K562 (cell line): Measurements from ENCODE around the gene GAB1. TPM values are rescaled to one million over a fixed set of nuclear protein-coding genes. Genes with fewer than 3 reads are reported as not detected.

ENCODE experiments used
- ATAC-seq: fragments of 200-7000 bp; cut with Tn5 transposase; 3 replicates; pipeline ENCODE4 v1.9.1; 2020; ENCODE audit warnings: moderate library complexity
- BruUV-seq: library from RNA; stranded (reverse); fragments of 400-500 nt; replicated peaks from 2 replicates; lab custom pipeline; 2021; lab: Mats Ljungman, UMichigan
- CTCF ChIA-PET: fragments of 300-600 bp; formaldehyde crosslinking; extraction: SDS; loops from one replicate; lab custom pipeline; 2021; ENCODE audit warnings: low intra/inter-chr PET ratio; lab: Yijun Ruan, JAX
- POLR2A ChIA-PET: fragments of 300-600, 350-650 bp; sonication (Branson Sonifier 250); formaldehyde crosslinking; extraction: SDS; loops from one replicate; lab custom pipeline; 2021; ENCODE audit warnings: antibody characterized with exemption, inconsistent platforms; lab: Yijun Ruan, JAX
- DNase-seq, 4 experiments: peaks; one replicate each; pipeline versions ENCODE4 v3.0.0 to v3.0.0-alpha.2; 2011 to 2018; ENCODE audit warnings: low spot score in 3 of 4, mixed read lengths in 3 of 4; ENCODE audit errors: extremely low read depth in 1 of 4
- FAIRE-seq: peaks from 2 replicates; lab custom pipeline; 2011; peaks lifted over from hg19 to GRCh38; lab: Jason Lieb, UNC
- H2AFZ ChIP-seq: 2 replicates; pipeline ENCODE4 v1.6.0; 2011; ENCODE audit warnings: low read depth, low read length, control low read depth, inconsistent platforms
- H3K27ac ChIP-seq: fragments of 200-600 bp; 3 replicates; pipeline ENCODE4 v1.8.0; 2011; ENCODE audit warnings: low read depth, mild to moderate bottlenecking, control low read depth, inconsistent platforms, low read length, moderate library complexity, mixed read lengths; ENCODE audit errors: extremely low read depth
- H3K27me3 ChIP-seq, 2 experiments: fragments of 300-600 bp in 1 of 2; 2 replicates in 1 of 2; 3 replicates in 1 of 2; pipeline versions ENCODE4 v1.6.0 to v1.8.0; 2011; ENCODE audit warnings: inconsistent platforms in 2 of 2, low read length in 2 of 2, mild to moderate bottlenecking in 1 of 2, mixed read lengths in 1 of 2, moderate library complexity in 1 of 2; ENCODE audit not compliant: control insufficient read depth in 2 of 2, insufficient read depth in 2 of 2
- H3K36me3 ChIP-seq: fragments of 300-600 bp; 3 replicates; pipeline ENCODE4 v1.8.0; 2011; ENCODE audit warnings: mild to moderate bottlenecking, low read length, inconsistent platforms; ENCODE audit not compliant: control insufficient read depth, insufficient read depth
- H3K4me1 ChIP-seq, 2 experiments: fragments of 200-600 bp in 1 of 2; replicated peaks in 1 of 2; 2 replicates in 1 of 2; 3 replicates in 1 of 2; pipeline versions ENCODE4 v1.5.1 to v1.8.0; 2011; ENCODE audit warnings: inconsistent platforms in 2 of 2, low read length in 2 of 2, mild to moderate bottlenecking in 1 of 2, mixed read lengths in 1 of 2, moderate library complexity in 1 of 2; ENCODE audit not compliant: control insufficient read depth in 2 of 2, insufficient read depth in 2 of 2
- H3K4me2 ChIP-seq: 2 replicates; pipeline ENCODE4 v1.6.1; 2011; ENCODE audit warnings: low read length, control low read depth, inconsistent platforms, mixed read lengths; ENCODE audit not compliant: insufficient read depth
- H3K4me3 ChIP-seq: fragments of 200-600 bp; sonication (generic), shearing (Covaris generic); 2 replicates; pipeline ENCODE4 v1.5.1; 2016; ENCODE audit warnings: control low read depth, inconsistent platforms
- H3K79me2 ChIP-seq: fragments of 200-600 bp; 3 replicates; pipeline ENCODE4 v1.8.0; 2011; ENCODE audit warnings: low read length, inconsistent platforms; ENCODE audit not compliant: control insufficient read depth, insufficient read depth
- H3K9ac ChIP-seq, 2 experiments: 2 replicates each; pipeline versions ENCODE4 v1.6.0 to v1.6.1; 2011; ENCODE audit warnings: low read depth in 2 of 2, low read length in 2 of 2, control low read depth in 1 of 2, inconsistent platforms in 1 of 2, mild to moderate bottlenecking in 1 of 2, mixed read lengths in 1 of 2; ENCODE audit not compliant: insufficient read depth in 1 of 2
- H3K9me1 ChIP-seq: one replicate; pipeline ENCODE4 v1.6.0; 2011; ENCODE audit warnings: inconsistent platforms, mild to moderate bottlenecking, low read length, moderate library complexity; ENCODE audit not compliant: control insufficient read depth, insufficient read depth
- H3K9me3 ChIP-seq: replicated peaks from 2 replicates; pipeline ENCODE4 v1.5.1; 2011; ENCODE audit warnings: low read depth, low read length, inconsistent platforms; ENCODE audit not compliant: control insufficient read depth, insufficient read depth
- H4K20me1 ChIP-seq: replicated peaks from 2 replicates; pipeline ENCODE4 v1.6.1; 2011; ENCODE audit warnings: low read length, inconsistent platforms, mixed read lengths; ENCODE audit not compliant: control insufficient read depth, insufficient read depth
- CEBPG ChIP-seq, 3 experiments: fragments of 200-800 bp in 1 of 3; sonication (Bioruptor generic) in 1 of 3; sonication (generic) in 1 of 3; formaldehyde crosslinking in 1 of 3; IDR thresholded peaks in 2 of 3; conservative IDR thresholded peaks in 1 of 3; 2 replicates each; pipeline versions ENCODE4 v1.6.1 to v1.8.0; 2016 to 2022; ENCODE audit warnings: missing compliant biosample characterization in 2 of 3, missing genetic modification characterization in 2 of 3, mild to moderate bottlenecking in 1 of 3, missing genetic modification reagents in 1 of 3
- ZNF655 ChIP-seq: fragments of 250-450 bp; sonication (Bioruptor Pico); IDR thresholded peaks from 2 replicates; pipeline ENCODE4 v1.5.0; 2021
- WGBS: fragments of 100-300 bp; shearing (Covaris generic); methylation state at CpG from one replicate; pipeline ENCODE4 v1.1.6; 2016; ENCODE audit warnings: low coverage, mixed read lengths; ENCODE audit not compliant: insufficient coverage; ENCODE audit errors: missing lambda C conversion rate; 5-methylcytosine and 5-hydroxymethylcytosine counted together
- in situ Hi-C: fragments of 300-500 bp; cut with MboI; formaldehyde crosslinking; loops from 4 replicates; pipeline ENCODE4 v1.15.0; 2018; ENCODE audit warnings: inconsistent platforms, mixed read lengths
- intact Hi-C: fragments of 100-400 bp; cut with micrococcal nuclease; formaldehyde crosslinking; loops from 2 replicates; pipeline ENCODE4 v1.14.2; 2022
- polyA plus RNA-seq, 8 experiments: library from polyadenylated mRNA; depleted of rRNA in 4 of 8; stranded (reverse) in 5 of 8; unstranded in 3 of 8; fragments of >200 nt; fragmentation: Nextera tagmentation in 2 of 8; fragmentation: Illumina TruSeq in 1 of 8; extraction: Ambion mirVana in 2 of 8; extraction: Trizol in 1 of 8; gene quantifications; 2 replicates each; pipeline versions ENCODE4 v1.2.1 to v1.2.3, GENCODE V29; 2011 to 2014; ENCODE audit warnings: inconsistent platforms in 1 of 8, missing spikeins in 1 of 8
- total RNA-seq, 7 experiments: library from RNA; depleted of rRNA in 6 of 7; stranded (reverse); fragments of >200 nt in 6 of 7; fragmentation: Illumina TruSeq in 2 of 7; extraction: Trizol in 2 of 7; gene quantifications; 2 replicates each; pipeline versions ENCODE4 v1.2.1 to v1.2.3, GENCODE V29; 2011 to 2021; ENCODE audit warnings: low replicate concordance in 1 of 7

GAB1 gene
- total and polyA plus RNA-seq, 9 of the 15 experiments (the other 6 are each of a cell fraction or from before 2014, with no cell fraction given) = 1.3 to 14.6 (median 7.5) TPM

GRCh38 chr4:143404555-143404954, 67.9 kb downstream of the GAB1 start:
- Histone ChIP-seq H3K9ac (peak overlapping the region in 1 of 2 experiments; percentile 55; a peak in 1 of 4 replicates), H3K4me2 (no peak overlapping the region), H3K9me1 (no peaks in the 10 kb centered on the region), H2AFZ (no peak overlapping the region), H3K27me3 (no peaks in the 10 kb centered on the region), H3K4me1 (peaks cover 4% of the 10 kb centered on the region in 2 experiments; a peak in 3 of 5 replicates), H4K20me1 (no peaks in the 10 kb centered on the region), H3K79me2 (peaks cover 28% of the 10 kb centered on the region), H3K36me3 (no peaks in the 10 kb centered on the region), H3K9me3 (no peaks in the 10 kb centered on the region), H3K4me3 (no peak overlapping the region), H3K27ac (no peak overlapping the region)
- BruUV-seq = no TSS peak
- 81% methylated on average over 3 of the region's 3 CpGs for WGBS
- DNase-seq = no peak
- intact Hi-C loops (no loop called here), in situ Hi-C loops (no loop called here)
- TF ChIP-seq CEBPG (CRISPR knock-in tag; IDR thresholded peaks at IDR 0.05) (0 out of 2 replicates have a peak, but pooled peaks have one; percentile 22), CEBPG (tag; conservative IDR thresholded peaks at IDR 0.05 in 1 of 2, IDR thresholded peaks at IDR 0.05 in 1 of 2) (no peak), ZNF655 (no peak)
- FAIRE-seq = no peak
- peak; percentile 23 for ATAC-seq
- ChIA-PET CTCF (no interaction called here), POLR2A (interaction anchor here (1.1 kb wide), 1 partner anchor 10 kb away, joined by 3 read pairs; no protein-coding TSS in a partner anchor)
